Uterus (tissue), 4 donors: Measurements from ENCODE around the gene SYNE1. TPM values are rescaled to one million over a fixed set of nuclear protein-coding genes. Genes with fewer than 3 reads are reported as not detected.
A peak's percentile ranks its signal among the peaks of the same experiment; 100 is the strongest.

Experiments used
- DNase-seq, 2 donors: peaks; one replicate each; pipeline ENCODE4 v3.0.0-alpha.2; 2019 to 2020
- H3K27ac ChIP-seq, 2 donors: fragments of 200-600 bp; sonication (generic); 1 replicate in 1 of 2; 2 replicates in 1 of 2; pipeline ENCODE4 v1.5.1; 2016 to 2018
- H3K27me3 ChIP-seq, 2 donors: fragments of 200-600 bp; sonication (generic); one replicate each; pipeline ENCODE4 v1.5.1; 2018 to 2019; ENCODE audit warnings: control low read depth in 1 of 2
- H3K36me3 ChIP-seq, 2 donors: fragments of 200-600 bp; sonication (generic); one replicate each; pipeline ENCODE4 v1.5.1; 2019; ENCODE audit warnings: control low read depth in 1 of 2
- H3K4me1 ChIP-seq, 2 donors: fragments of 200-600 bp; sonication (generic); one replicate each; pipeline ENCODE4 v1.5.1; 2018 to 2019; ENCODE audit warnings: control low read depth in 1 of 2
- H3K4me3 ChIP-seq, 2 donors: fragments of 200-600 bp; sonication (generic); 1 replicate in 1 of 2; 2 replicates in 1 of 2; pipeline ENCODE4 v1.5.1; 2018 to 2019; ENCODE audit warnings: mild to moderate bottlenecking in 1 of 2
- H3K9me3 ChIP-seq, 2 donors: fragments of 200-600 bp; sonication (generic); one replicate each; pipeline ENCODE4 v1.5.1; 2019; ENCODE audit warnings: control low read depth in 1 of 2
- CTCF ChIP-seq, 4 experiments: fragments of 200-600 bp in 2 of 4; fragments of 450-650 bp in 2 of 4; sonication (generic) in 2 of 4; IDR thresholded peaks; one replicate each; pipeline ENCODE4 v1.5.1; 2016 to 2019; ENCODE audit warnings: antibody characterized with exemption in 4 of 4, mild to moderate bottlenecking in 2 of 4, moderate library complexity in 1 of 4
- POLR2A ChIP-seq, 2 donors: fragments of 450-650 bp; IDR thresholded peaks; one replicate each; pipeline ENCODE4 v1.6.1; 2016; ENCODE audit warnings: antibody characterized with exemption in 2 of 2, mild to moderate bottlenecking in 1 of 2, moderate library complexity in 1 of 2
- intact Hi-C: fragments of 100-400 bp; cut with DNase I; formaldehyde crosslinking; loops from one replicate; pipeline ENCODE4 v1.15.1; 2023; ENCODE audit warnings: low total_unique reads
- total RNA-seq, 4 donors: library from RNA; depleted of rRNA in 3 of 4; stranded (reverse); fragments of >200 nt in 3 of 4; gene quantifications; one replicate each; pipeline versions ENCODE4 v1.1.0 to v1.2.4, GENCODE V29; 2014 to 2023
- donor health status: DM: yes; HTN: yes; CAD: no.

Gene SYNE1
- total RNA-seq, 4 donors from 2014 or later = 134 to 339 (median 181) TPM

GRCh38 chr6:152296648-152297376 is 340.4 kb downstream of the SYNE1 start:
- Histone ChIP-seq H3K27me3 (no peaks in the 10 kb centered on the region), H3K36me3 (no peaks in the 10 kb centered on the region), H3K4me3 (no peak overlapping the region), H3K4me1 (no peaks in the 10 kb centered on the region), H3K9me3 (no peaks in the 10 kb centered on the region), H3K27ac (peak overlapping the region; percentile 8 to 14)
- no peak for DNase-seq
- TF ChIP-seq POLR2A (IDR thresholded peaks at IDR 0.05) = no peak
- no peak for TF ChIP-seq CTCF (IDR thresholded peaks at IDR 0.05)
- intact Hi-C loops = no loop called here

DNA sequence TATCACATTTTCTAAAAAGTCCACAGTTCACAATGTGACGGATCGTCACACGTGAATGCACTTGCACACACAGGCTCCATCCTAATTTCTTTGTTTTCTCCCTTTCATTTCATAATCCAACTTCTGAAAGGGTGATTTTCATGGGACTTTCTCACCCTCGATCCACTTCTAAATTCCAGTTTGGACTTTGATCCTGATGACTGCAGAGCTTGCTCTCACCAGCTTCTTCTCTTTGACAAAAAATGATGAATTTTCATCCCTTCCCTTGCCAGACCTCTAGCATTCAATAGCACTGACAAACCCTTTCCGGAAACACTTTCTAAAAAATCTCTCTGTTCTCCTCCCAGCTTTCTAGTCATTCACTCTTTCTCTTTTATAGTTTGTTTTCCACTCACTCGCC is 341.2 kb downstream of the SYNE1 start:
- no peaks in the 10 kb centered on the region for H3K27me3 ChIP-seq
- intact Hi-C loops = no loop called here
- no peaks in the 10 kb centered on the region for H3K4me1 ChIP-seq
- no peak overlapping the region for H3K4me3 ChIP-seq
- no peaks in the 10 kb centered on the region for H3K36me3 ChIP-seq
- no peaks in the 10 kb centered on the region for H3K9me3 ChIP-seq
- no peak for TF ChIP-seq POLR2A (IDR thresholded peaks at IDR 0.05)
- DNase-seq = no peak
- peak overlapping the region in 1 of 2 donors; percentile 11 for H3K27ac ChIP-seq

- DNase-seq = peak; percentile 45 to 57
- TF ChIP-seq POLR2A (IDR thresholded peaks at IDR 0.05) (no peak), CTCF (IDR thresholded peaks at IDR 0.05) (no peak)
Observed at GRCh38 chr6:152295346-152295745, 341.8 kb downstream of the SYNE1 start.

DNA sequence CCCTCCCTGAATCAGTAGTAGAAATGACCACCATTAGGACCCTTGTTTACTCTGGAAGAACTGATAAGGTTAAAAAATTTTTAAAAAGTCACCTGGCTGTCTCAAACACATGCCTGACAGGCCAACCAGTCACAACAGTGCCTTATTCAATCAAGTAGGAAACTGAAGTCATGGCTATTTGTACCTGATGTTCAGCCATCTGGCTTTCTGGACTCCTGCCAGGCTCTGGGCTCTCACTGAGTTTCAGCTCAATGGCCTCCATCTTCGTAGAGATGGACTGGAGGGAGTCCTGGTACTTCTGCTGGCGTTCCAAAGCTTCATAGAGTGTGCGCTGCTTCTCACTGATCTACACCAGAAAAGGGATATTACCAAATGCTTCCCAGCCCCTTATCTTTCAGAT is 343.8 kb downstream of the SYNE1 start:
- no peaks in the 10 kb centered on the region for H3K36me3 ChIP-seq
- DNase-seq = peak in 1 of 2 donors; percentile 34
- intact Hi-C loops = no loop called here
- no peaks in the 10 kb centered on the region for H3K27me3 ChIP-seq
- H3K4me1 ChIP-seq = no peaks in the 10 kb centered on the region
- no peak overlapping the region for H3K4me3 ChIP-seq
- H3K9me3 ChIP-seq = no peaks in the 10 kb centered on the region
- TF ChIP-seq CTCF (IDR thresholded peaks at IDR 0.05) = no peak
- no peak for TF ChIP-seq POLR2A (IDR thresholded peaks at IDR 0.05)
- H3K27ac ChIP-seq = no peak overlapping the region

More at GRCh38 chr6:152295346-152295745, 341.8 kb downstream of the SYNE1 start:
- H3K36me3 ChIP-seq = no peaks in the 10 kb centered on the region
- peak overlapping the region in 1 of 2 donors; percentile 17 for H3K27ac ChIP-seq
- H3K4me3 ChIP-seq = no peak overlapping the region
- intact Hi-C loops = no loop called here
- no peaks in the 10 kb centered on the region for H3K27me3 ChIP-seq
- no peaks in the 10 kb centered on the region for H3K9me3 ChIP-seq
- H3K4me1 ChIP-seq = no peaks in the 10 kb centered on the region

DNA sequence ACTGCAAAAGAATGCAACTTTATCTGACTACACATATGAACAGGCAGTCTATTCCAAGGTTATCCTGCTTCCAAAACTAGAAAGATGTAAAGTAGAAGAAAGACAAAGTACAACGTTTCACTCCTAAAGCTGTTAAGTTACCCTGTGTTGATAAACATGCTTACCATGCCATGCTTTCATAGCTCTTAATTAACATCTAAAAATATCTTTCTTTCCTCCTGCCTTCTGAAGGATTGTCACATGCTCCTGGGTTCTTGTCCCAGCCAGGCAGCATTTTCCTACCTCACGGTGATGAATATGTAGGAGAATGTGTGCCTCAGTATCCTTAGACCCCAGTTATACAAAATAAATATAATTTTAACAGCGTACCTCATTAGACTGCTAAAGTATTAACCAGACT is 344.6 kb downstream of the SYNE1 start:
- intact Hi-C loops = no loop called here
- Histone ChIP-seq H3K9me3 (no peaks in the 10 kb centered on the region), H3K36me3 (no peaks in the 10 kb centered on the region), H3K27ac (no peak overlapping the region), H3K4me3 (no peak overlapping the region), H3K27me3 (no peaks in the 10 kb centered on the region), H3K4me1 (no peaks in the 10 kb centered on the region)
- no peak for DNase-seq
- TF ChIP-seq CTCF (IDR thresholded peaks at IDR 0.05) (no peak), POLR2A (IDR thresholded peaks at IDR 0.05) (no peak)
